ENCODE data around the gene HIPK2.

- no peak for TF ChIP-seq RARB (CRISPR knock-in tag; IDR thresholded peaks at IDR 0.05)
- no peak for TF ChIP-seq TOX (CRISPR knock-in tag; IDR thresholded peaks at IDR 0.05; ENCODE audit: borderline replicate concordance)
- TF ChIP-seq CREB5 (CRISPR knock-in tag; IDR thresholded peaks at IDR 0.05; ENCODE audit: low read depth) = no peak
- no peak for TF ChIP-seq BACH2 (CRISPR knock-in tag; IDR thresholded peaks at IDR 0.05; ENCODE audit: borderline replicate concordance)
- TF ChIP-seq ISL1 (CRISPR knock-in tag; IDR thresholded peaks at IDR 0.05) = no peak
- TF ChIP-seq ZNF565 (CRISPR knock-in tag; conservative IDR thresholded peaks at IDR 0.05; ENCODE audit: low read depth) = no peak
- no peak for TF ChIP-seq PATZ1 (CRISPR knock-in tag; IDR thresholded peaks at IDR 0.05; ENCODE audit: borderline replicate concordance)
- TF ChIP-seq ZNF8 (CRISPR knock-in tag; IDR thresholded peaks at IDR 0.05) = no peak
Measured at GRCh38 chr7:139772873-139773272, 4.9 kb downstream of the HIPK2 start.
